PC-3 (cell line): Measurements from ENCODE around the gene LRCH1. TPM values are rescaled to one million over a fixed set of nuclear protein-coding genes. Genes with fewer than 3 reads are reported as not detected.

Source experiments
- ATAC-seq: fragments of 200-7000 bp; cut with Tn5 transposase; 2 replicates; pipeline ENCODE4 v1.9.1; 2020; ENCODE audit warnings: mild to moderate bottlenecking, moderate library complexity
- BruUV-seq: library from RNA; stranded (reverse); fragments of 400-500 nt; replicated peaks from 2 replicates; lab custom pipeline; 2021; lab: Mats Ljungman, UMichigan
- CTCF ChIA-PET: fragments of 300-600 bp; sonication (Branson Sonifier 250); formaldehyde crosslinking; loops from one replicate; lab custom pipeline; 2022; ENCODE audit warnings: antibody characterized with exemption; lab: Charles Lee
- POLR2A ChIA-PET: fragments of 300-600 bp; sonication (Branson Sonifier 250); formaldehyde crosslinking; loops from one replicate; lab custom pipeline; 2022; ENCODE audit warnings: antibody characterized with exemption; ENCODE audit not compliant: unreplicated experiment; lab: Charles Lee
- DNase-seq: peaks from one replicate; pipeline ENCODE4 v3.0.0-alpha.2; 2015
- H2AFZ ChIP-seq: fragments of 300-600 bp; sonication (generic); 2 replicates; pipeline ENCODE4 v1.6.0; 2016; ENCODE audit warnings: antibody characterized with exemption, low read length
- H3F3A ChIP-seq: fragments of 300-600 bp; sonication (generic); one replicate; pipeline ENCODE4 v1.6.0; 2017; ENCODE audit warnings: antibody characterized with exemption, low read length, control low read depth, mild to moderate bottlenecking; ENCODE audit not compliant: unreplicated experiment
- H3K27ac ChIP-seq: fragments of 300-600 bp; sonication (generic); 2 replicates; pipeline ENCODE4 v1.5.1; 2016; ENCODE audit warnings: mild to moderate bottlenecking, low read length
- H3K27me3 ChIP-seq: fragments of 300-600 bp; sonication (generic); 2 replicates; pipeline ENCODE4 v1.6.1; 2016; ENCODE audit warnings: low read length, mixed read lengths
- H3K36me3 ChIP-seq: fragments of 300-600 bp; sonication (generic); 2 replicates; pipeline ENCODE4 v1.6.1; 2016; ENCODE audit warnings: low read depth, mixed run types, low read length, mixed read lengths
- H3K4me1 ChIP-seq: fragments of 300-600 bp; sonication (generic); 2 replicates; pipeline ENCODE4 v1.5.1; 2016; ENCODE audit warnings: low read length; ENCODE audit not compliant: insufficient read depth
- H3K4me2 ChIP-seq: fragments of 300-600 bp; sonication (generic); 2 replicates; pipeline ENCODE4 v1.6.0; 2016; ENCODE audit warnings: low read length
- H3K4me3 ChIP-seq: fragments of 300-600 bp; sonication (generic); 2 replicates; pipeline ENCODE4 v1.5.1; 2016; ENCODE audit warnings: mild to moderate bottlenecking, low read length, mixed read lengths
- H3K79me2 ChIP-seq: fragments of 300-600 bp; sonication (generic); 2 replicates; pipeline ENCODE4 v1.6.1; 2017; ENCODE audit warnings: low read length, mixed read lengths
- H3K9ac ChIP-seq: fragments of 300-600 bp; sonication (generic); 2 replicates; pipeline ENCODE4 v1.6.0; 2016; ENCODE audit warnings: mild to moderate bottlenecking, low read length
- H3K9me2 ChIP-seq: fragments of 300-600 bp; sonication (generic); replicated peaks from 2 replicates; pipeline ENCODE4 v1.6.1; 2016; ENCODE audit warnings: mixed run types, low read length, mixed read lengths
- H3K9me3 ChIP-seq: fragments of 300-600 bp; sonication (generic); 2 replicates; pipeline ENCODE4 v1.6.1; 2016; ENCODE audit warnings: low read length, mixed read lengths
- H4K20me1 ChIP-seq: fragments of 300-600 bp; sonication (generic); 2 replicates; pipeline ENCODE4 v1.6.1; 2016; ENCODE audit warnings: low read length, mixed read lengths
- EZH2 ChIP-seq: fragments of 300-600 bp; sonication (generic); IDR thresholded peaks from one replicate; pipeline ENCODE4 v1.6.1; 2017; ENCODE audit warnings: antibody characterized with exemption, mild to moderate bottlenecking, low read length; ENCODE audit not compliant: unreplicated experiment
- EZH2phosphoT487 ChIP-seq: fragments of 300-600 bp; sonication (generic); IDR thresholded peaks from 2 replicates; pipeline ENCODE4 v1.6.1; 2018; ENCODE audit warnings: mild to moderate bottlenecking, antibody characterized with exemption, low read length, borderline replicate concordance
- intact Hi-C: fragments of 100-400 bp; cut with micrococcal nuclease; formaldehyde crosslinking; loops from 2 replicates; pipeline ENCODE4 v1.9.0; 2023
- total RNA-seq: library from RNA; depleted of rRNA; stranded (reverse); fragments of >200 nt; gene quantifications from 2 replicates; pipeline ENCODE4 v1.2.3, GENCODE V29; 2014
- TF ChIP-seq, protein P1 (sequence below): fragments of 300-600 bp; sonication (generic); conservative IDR thresholded peaks from 2 replicates; pipeline ENCODE4 v1.5.1; 2017; ENCODE audit warnings: antibody characterized with exemption, low read depth, mild to moderate bottlenecking, low read length

Gene LRCH1
- total RNA-seq, 1 experiment from 2014 or later = 4.3 TPM

- Histone ChIP-seq H4K20me1 (no peaks in the 10 kb centered on the region), H3K4me3 (no peak overlapping the region), H2AFZ (no peak overlapping the region), H3K9ac (no peak overlapping the region), H3K9me2 (no peaks in the 10 kb centered on the region), H3K27me3 (no peaks in the 10 kb centered on the region), H3K27ac (no peak overlapping the region), H3K4me1 (no peaks in the 10 kb centered on the region), H3K36me3 (peaks cover 5% of the 10 kb centered on the region; the same call in 1 of the 2 replicates), H3K9me3 (no peaks in the 10 kb centered on the region), H3F3A (no peaks in the 10 kb centered on the region), H3K79me2 (no peaks in the 10 kb centered on the region), H3K4me2 (no peak overlapping the region)
- POLR2A ChIA-PET = no interaction called here
- CTCF ChIA-PET = no interaction called here
- BruUV-seq = no TSS peak
- DNase-seq (no peak), ATAC-seq (no peak)
- intact Hi-C loops = no loop called here
- TF ChIP-seq EZH2phosphoT487 (no peak), EZH2 (no peak)
- TF ChIP-seq, protein P1, sequence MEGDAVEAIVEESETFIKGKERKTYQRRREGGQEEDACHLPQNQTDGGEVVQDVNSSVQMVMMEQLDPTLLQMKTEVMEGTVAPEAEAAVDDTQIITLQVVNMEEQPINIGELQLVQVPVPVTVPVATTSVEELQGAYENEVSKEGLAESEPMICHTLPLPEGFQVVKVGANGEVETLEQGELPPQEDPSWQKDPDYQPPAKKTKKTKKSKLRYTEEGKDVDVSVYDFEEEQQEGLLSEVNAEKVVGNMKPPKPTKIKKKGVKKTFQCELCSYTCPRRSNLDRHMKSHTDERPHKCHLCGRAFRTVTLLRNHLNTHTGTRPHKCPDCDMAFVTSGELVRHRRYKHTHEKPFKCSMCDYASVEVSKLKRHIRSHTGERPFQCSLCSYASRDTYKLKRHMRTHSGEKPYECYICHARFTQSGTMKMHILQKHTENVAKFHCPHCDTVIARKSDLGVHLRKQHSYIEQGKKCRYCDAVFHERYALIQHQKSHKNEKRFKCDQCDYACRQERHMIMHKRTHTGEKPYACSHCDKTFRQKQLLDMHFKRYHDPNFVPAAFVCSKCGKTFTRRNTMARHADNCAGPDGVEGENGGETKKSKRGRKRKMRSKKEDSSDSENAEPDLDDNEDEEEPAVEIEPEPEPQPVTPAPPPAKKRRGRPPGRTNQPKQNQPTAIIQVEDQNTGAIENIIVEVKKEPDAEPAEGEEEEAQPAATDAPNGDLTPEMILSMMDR = no peak
Observed at GRCh38 chr13:46720189-46720588, 167.2 kb downstream of the LRCH1 start.

- no peak overlapping the region for H3K27ac ChIP-seq
- ATAC-seq (no peak), DNase-seq (peak; percentile 41)
- TF ChIP-seq EZH2phosphoT487 = no peak
- TF ChIP-seq, protein P1 = peak; percentile 67
- POLR2A ChIA-PET = no interaction called here
- CTCF ChIA-PET = interaction anchor here (0.5 to 1.0 kb wide), 3 partner anchors 166 to 350 kb away, joined by 3 to 6 read pairs (median 4); no protein-coding TSS in a partner anchor
- intact Hi-C loops = loop anchor here (1.0 kb wide), 2 partner anchors 170 to 228 kb away; no protein-coding TSS in a partner anchor
- no peaks in the 10 kb centered on the region for H3K9me2 ChIP-seq
- no peak overlapping the region for H3K4me3 ChIP-seq
- H3K9me3 ChIP-seq = no peaks in the 10 kb centered on the region
- no peaks in the 10 kb centered on the region for H3K27me3 ChIP-seq
- peaks cover 5% of the 10 kb centered on the region; the same call in 1 of the 2 replicates for H3K36me3 ChIP-seq
- H3K4me1 ChIP-seq = no peaks in the 10 kb centered on the region
- no peaks in the 10 kb centered on the region for H3F3A ChIP-seq
- no peaks in the 10 kb centered on the region for H3K79me2 ChIP-seq
- H4K20me1 ChIP-seq = no peaks in the 10 kb centered on the region
- no peak overlapping the region for H3K4me2 ChIP-seq
- H2AFZ ChIP-seq = no peak overlapping the region
- H3K9ac ChIP-seq = no peak overlapping the region
- no TSS peak for BruUV-seq
Observed at GRCh38 chr13:46721054-46721453, 168.1 kb downstream of the LRCH1 start.

DNA sequence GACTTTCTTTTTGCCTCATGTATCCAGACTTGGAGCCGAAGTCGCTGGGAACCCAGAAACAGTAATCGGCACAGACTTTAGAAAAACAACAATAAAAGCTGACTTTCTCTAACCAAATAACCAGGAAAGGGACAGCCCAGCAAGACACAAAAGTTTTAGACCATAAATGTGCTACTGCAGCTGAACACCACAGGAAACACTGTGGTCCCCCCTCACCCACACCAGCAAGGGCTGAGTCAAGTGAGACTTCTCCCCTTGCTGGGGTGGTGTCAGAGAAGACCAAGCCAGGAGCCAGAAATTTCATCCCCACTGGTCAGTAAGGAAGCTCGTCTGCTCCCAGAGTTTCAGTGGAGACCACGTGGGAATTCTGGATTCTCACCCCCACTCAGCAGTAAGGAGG, 173.4 kb downstream of the LRCH1 start:
- H3K4me2 ChIP-seq = no peak overlapping the region
- H3K27me3 ChIP-seq = no peaks in the 10 kb centered on the region
- no peak overlapping the region for H3K4me3 ChIP-seq
- H4K20me1 ChIP-seq = no peaks in the 10 kb centered on the region
- H3K9me3 ChIP-seq = no peaks in the 10 kb centered on the region
- H2AFZ ChIP-seq = no peak overlapping the region
- no peaks in the 10 kb centered on the region for H3K4me1 ChIP-seq
- no peaks in the 10 kb centered on the region for H3F3A ChIP-seq
- TF ChIP-seq EZH2phosphoT487 (no peak), EZH2 (no peak)
- TF ChIP-seq, protein P1 = no peak
- POLR2A ChIA-PET = no interaction called here
- no peak overlapping the region for H3K27ac ChIP-seq
- no peaks in the 10 kb centered on the region for H3K9me2 ChIP-seq
- peaks cover 8% of the 10 kb centered on the region for H3K36me3 ChIP-seq
- CTCF ChIA-PET = no interaction called here
- no TSS peak for BruUV-seq
- DNase-seq (no peak), ATAC-seq (no peak)
- no peak overlapping the region for H3K9ac ChIP-seq
- intact Hi-C loops = no loop called here
- H3K79me2 ChIP-seq = no peaks in the 10 kb centered on the region
